H1 (cell line): ENCODE results near the gene C1QA. TPM values are rescaled to one million over a fixed set of nuclear protein-coding genes. Genes with fewer than 3 reads are reported as not detected.

Source experiments
- CTCF ChIA-PET: fragments of 300-600 bp; sonication (Branson Sonifier 250); formaldehyde crosslinking; loops from one replicate; lab custom pipeline; 2021; ENCODE audit not compliant: partially characterized antibody; lab: Charles Lee
- POLR2A ChIA-PET: fragments of 300-600 bp; sonication (Branson Sonifier 250); formaldehyde crosslinking; loops from one replicate; lab custom pipeline; 2021; ENCODE audit warnings: inconsistent platforms; ENCODE audit not compliant: partially characterized antibody; lab: Charles Lee
- DNase-seq, 2 experiments: peaks; one replicate each; pipeline versions ENCODE4 v3.0.0 to v3.0.0-alpha.2; 2010 to 2022; ENCODE audit warnings: low spot score in 2 of 2, low read depth in 1 of 2, mixed read lengths in 1 of 2
- FAIRE-seq: peaks from 2 replicates; lab custom pipeline; 2011; peaks lifted over from hg19 to GRCh38; lab: Jason Lieb, UNC
- H2AFZ ChIP-seq: 2 replicates; pipeline ENCODE4 v1.8.1; 2012; ENCODE audit warnings: low read length, inconsistent platforms
- H2AK5ac ChIP-seq: 2 replicates; pipeline ENCODE4 v1.6.1; 2013; ENCODE audit warnings: low read depth, low read length
- H2BK120ac ChIP-seq: replicated peaks from 2 replicates; pipeline ENCODE3; 2013; ENCODE audit warnings: low read depth, low read length, inconsistent platforms
- H2BK12ac ChIP-seq: 2 replicates; pipeline ENCODE4 v1.6.1; 2013; ENCODE audit warnings: low read depth, low read length
- H2BK15ac ChIP-seq: 2 replicates; pipeline ENCODE4 v1.6.1; 2013; ENCODE audit warnings: low read length
- H2BK20ac ChIP-seq: 2 replicates; pipeline ENCODE4 v1.6.1; 2013; ENCODE audit warnings: low read length
- H2BK5ac ChIP-seq: 2 replicates; pipeline ENCODE4 v1.6.1; 2013; ENCODE audit warnings: low read depth, low read length
- H3K14ac ChIP-seq: 2 replicates; pipeline ENCODE4 v1.6.1; 2013; ENCODE audit warnings: inconsistent platforms; ENCODE audit not compliant: insufficient read length
- H3K18ac ChIP-seq: 2 replicates; pipeline ENCODE4 v1.6.1; 2013; ENCODE audit warnings: low read length; ENCODE audit errors: extremely low read depth
- H3K23ac ChIP-seq: 2 replicates; pipeline ENCODE4 v1.6.1; 2013; ENCODE audit warnings: inconsistent platforms; ENCODE audit not compliant: insufficient read length
- H3K23me2 ChIP-seq: 2 replicates; pipeline ENCODE4 v1.6.1; 2013; ENCODE audit warnings: low read depth, low read length
- H3K27ac ChIP-seq: 2 replicates; pipeline ENCODE4 v1.6.1; 2011; ENCODE audit warnings: low read depth, low read length, inconsistent platforms
- H3K27me3 ChIP-seq, 4 experiments: replicated peaks in 1 of 4; 1 replicate in 1 of 4; 2 replicates in 3 of 4; pipeline versions ENCODE4 v1.6.1 to v1.8.1; 2011 to 2013; ENCODE audit warnings: low read length in 3 of 4, mild to moderate bottlenecking in 3 of 4, inconsistent platforms in 2 of 4, mixed read lengths in 2 of 4, moderate library complexity in 1 of 4; ENCODE audit not compliant: control insufficient read depth in 3 of 4, insufficient read depth in 3 of 4; ENCODE audit errors: extremely low read depth in 1 of 4
- H3K36me3 ChIP-seq, 4 experiments: 2 replicates each; pipeline versions ENCODE4 v1.6.1 to v1.8.1; 2011 to 2013; ENCODE audit warnings: mild to moderate bottlenecking in 4 of 4, low read length in 3 of 4, moderate library complexity in 2 of 4, control low read depth in 1 of 4, inconsistent platforms in 1 of 4; ENCODE audit not compliant: insufficient read depth in 4 of 4, control insufficient read depth in 2 of 4
- H3K4ac ChIP-seq: replicated peaks from 2 replicates; pipeline ENCODE3; 2013; ENCODE audit warnings: low read length, low read depth, mixed read lengths, inconsistent platforms; ENCODE audit not compliant: insufficient read length
- H3K4me1 ChIP-seq, 4 experiments: replicated peaks in 1 of 4; 1 replicate in 1 of 4; 2 replicates in 3 of 4; pipeline versions ENCODE4 v1.6.1 to v1.8.1; 2011 to 2013; ENCODE audit warnings: low read length in 3 of 4, inconsistent platforms in 2 of 4, mixed read lengths in 1 of 4; ENCODE audit not compliant: insufficient read depth in 4 of 4, control insufficient read depth in 3 of 4
- H3K4me2 ChIP-seq, 2 experiments: 2 replicates each; pipeline versions ENCODE4 v1.6.1 to v1.8.1; 2011 to 2013; ENCODE audit warnings: low read depth in 2 of 2, low read length in 2 of 2, control low read depth in 1 of 2, inconsistent platforms in 1 of 2, mild to moderate bottlenecking in 1 of 2; ENCODE audit not compliant: insufficient read depth in 1 of 2
- H3K4me3 ChIP-seq, 4 experiments: fragments of 200-600, 300-600 bp in 1 of 4; sonication (generic), shearing (Covaris generic), sonication (Bioruptor Twin) in 1 of 4; 2 replicates each; pipeline versions ENCODE4 v1.5.1 to v1.8.1; 2011 to 2016; ENCODE audit warnings: low read length in 4 of 4, low read depth in 3 of 4, control low read depth in 2 of 4, inconsistent platforms in 2 of 4, mild to moderate bottlenecking in 2 of 4, mixed read lengths in 1 of 4, moderate library complexity in 1 of 4; ENCODE audit not compliant: insufficient read depth in 2 of 4; ENCODE audit errors: extremely low read depth in 1 of 4
- H3K56ac ChIP-seq: replicated peaks from 2 replicates; pipeline ENCODE3; 2013; ENCODE audit warnings: low read depth, mild to moderate bottlenecking, mixed read lengths, low read length, inconsistent platforms; ENCODE audit not compliant: insufficient read length
- H3K79me1 ChIP-seq: 2 replicates; pipeline ENCODE4 v1.6.1; 2013; ENCODE audit warnings: low read depth, low read length, control low read depth
- H3K79me2 ChIP-seq, 2 experiments: 2 replicates each; pipeline versions ENCODE4 v1.6.1 to v1.8.1; 2012 to 2013; ENCODE audit warnings: low read length in 2 of 2, mild to moderate bottlenecking in 2 of 2, inconsistent platforms in 1 of 2; ENCODE audit not compliant: insufficient read depth in 2 of 2, control insufficient read depth in 1 of 2
- H3K9ac ChIP-seq, 4 experiments: replicated peaks in 1 of 4; 1 replicate in 1 of 4; 2 replicates in 3 of 4; pipeline versions ENCODE4 v1.6.1 to v1.8.1; 2011 to 2013; ENCODE audit warnings: low read depth in 3 of 4, low read length in 3 of 4, control low read depth in 2 of 4, mild to moderate bottlenecking in 2 of 4, moderate library complexity in 2 of 4, inconsistent platforms in 1 of 4; ENCODE audit errors: extremely low read depth in 1 of 4
- H3K9me3 ChIP-seq, 2 experiments: 2 replicates each; pipeline versions ENCODE4 v1.6.1 to v1.8.1; 2012 to 2013; ENCODE audit warnings: mild to moderate bottlenecking in 2 of 2, moderate library complexity in 2 of 2, control low read depth in 1 of 2, inconsistent platforms in 1 of 2, low read depth in 1 of 2, low read length in 1 of 2, mixed read lengths in 1 of 2; ENCODE audit not compliant: insufficient read depth in 2 of 2
- H4K20me1 ChIP-seq, 2 experiments: replicated peaks in 1 of 2; 2 replicates each; pipeline versions ENCODE3 to v1.8.1; 2011 to 2013; ENCODE audit warnings: inconsistent platforms in 2 of 2, low read length in 2 of 2, mild to moderate bottlenecking in 1 of 2; ENCODE audit not compliant: insufficient read depth in 2 of 2, control insufficient read depth in 1 of 2
- H4K5ac ChIP-seq: 2 replicates; pipeline ENCODE4 v1.6.1; 2013; ENCODE audit warnings: low read length, low read depth, mixed read lengths, inconsistent platforms; ENCODE audit not compliant: insufficient read length
- H4K8ac ChIP-seq: 2 replicates; pipeline ENCODE4 v1.8.0; 2013; ENCODE audit warnings: mild to moderate bottlenecking, moderate library complexity, low read length, inconsistent platforms; ENCODE audit not compliant: insufficient read depth; ENCODE audit errors: extremely low read depth
- H4K91ac ChIP-seq: replicated peaks from 2 replicates; pipeline ENCODE3; 2013; ENCODE audit warnings: low read length, mixed read lengths, inconsistent platforms; ENCODE audit not compliant: insufficient read length
- ATF2 ChIP-seq: IDR thresholded peaks from 2 replicates; pipeline ENCODE4 v1.6.1; 2012; ENCODE audit warnings: low read length, inconsistent platforms
- KDM1A ChIP-seq: fragments of 200-600, 300-600 bp; sonication (generic); IDR thresholded peaks from 2 replicates; pipeline ENCODE4 v1.7.1; 2016; ENCODE audit warnings: mild to moderate bottlenecking, low read length, borderline replicate concordance
- KDM5A ChIP-seq: fragments of 200-600 bp; IDR thresholded peaks from 2 replicates; pipeline ENCODE4 v1.7.1; 2012; ENCODE audit warnings: mild to moderate bottlenecking, low read length, inconsistent platforms, mixed read lengths
- NRF1 ChIP-seq: IDR thresholded peaks from 2 replicates; pipeline ENCODE4 v1.6.1; 2011; ENCODE audit warnings: mild to moderate bottlenecking, low read depth, low read length, improper control_type of control experiment
- PHF8 ChIP-seq: fragments of 200-600 bp; sonication (generic); conservative IDR thresholded peaks from 2 replicates; pipeline ENCODE4 v1.7.1; 2012; ENCODE audit warnings: low read depth, mild to moderate bottlenecking, inconsistent platforms, low read length, moderate library complexity
- POLR2A ChIP-seq, 2 experiments: IDR thresholded peaks; 1 replicate in 1 of 2; 2 replicates in 1 of 2; pipeline ENCODE4 v1.6.1; 2011; ENCODE audit warnings: low read depth in 2 of 2, low read length in 2 of 2, mild to moderate bottlenecking in 2 of 2; ENCODE audit errors: control extremely low read depth in 1 of 2
- POLR2AphosphoS5 ChIP-seq: IDR thresholded peaks from 2 replicates; pipeline ENCODE4 v1.6.1; 2011; ENCODE audit warnings: low read depth, low read length
- SIN3A ChIP-seq, 2 experiments: IDR thresholded peaks in 1 of 2; conservative IDR thresholded peaks in 1 of 2; 2 replicates each; pipeline ENCODE4 v1.6.1; 2011 to 2012; ENCODE audit warnings: low read length in 2 of 2, improper control_type of control experiment in 1 of 2, low read depth in 1 of 2, mild to moderate bottlenecking in 1 of 2
- SIX5 ChIP-seq: IDR thresholded peaks from 2 replicates; pipeline ENCODE4 v1.6.1; 2011; ENCODE audit warnings: mild to moderate bottlenecking, low read depth, low read length
- SP1 ChIP-seq: IDR thresholded peaks from 2 replicates; pipeline ENCODE4 v1.6.1; 2011; ENCODE audit warnings: low read depth, low read length
- TAF1 ChIP-seq: IDR thresholded peaks from 2 replicates; pipeline ENCODE4 v1.6.1; 2011; ENCODE audit warnings: mild to moderate bottlenecking, low read depth, low read length
- ZNF274 ChIP-seq: IDR thresholded peaks from 2 replicates; pipeline ENCODE4 v1.7.0; 2012; ENCODE audit warnings: low read length, borderline replicate concordance; ENCODE audit errors: extremely low read depth
- WGBS, 2 experiments: shearing (Covaris generic) in 1 of 2; methylation state at CpG; one replicate each; pipeline versions ENCODE4 v1.1.6 to v1.1.7; 2013 to 2015; ENCODE audit warnings: low lambda C conversion rate in 2 of 2, mixed read lengths in 2 of 2, inconsistent platforms in 1 of 2, low coverage in 1 of 2, missing lambda C conversion rate in 1 of 2; ENCODE audit not compliant: insufficient replicate concordance in 2 of 2, insufficient coverage in 1 of 2, insufficient read length in 1 of 2; ENCODE audit errors: extremely low coverage in 1 of 2, missing lambda C conversion rate in 1 of 2; 5-methylcytosine and 5-hydroxymethylcytosine counted together
- polyA plus RNA-seq, 7 experiments: library from polyadenylated mRNA; depleted of rRNA in 3 of 7; stranded (reverse) in 5 of 7; unstranded in 2 of 7; fragments of >200 nt in 5 of 7; fragments of 200-250 nt in 2 of 7; gene quantifications; 1 replicate in 5 of 7; 2 replicates in 1 of 7; 4 replicates in 1 of 7; pipeline versions ENCODE4 v1.2.1 to v1.2.3, GENCODE V29; 2011 to 2013; ENCODE audit warnings: missing spikeins in 2 of 7, mixed read lengths in 2 of 7
- total RNA-seq: library from RNA; stranded (reverse); fragmentation: NEBNext Ultra II Directional; extraction: Animal tissue kit (Norgen Biotek cat#: 25700); gene quantifications from 2 replicates; pipeline ENCODE4 v1.2.1, GENCODE V29; 2021

C1QA gene
- total and polyA plus RNA-seq, 2 of the 8 experiments (the other 6 are each of a cell fraction or from before 2014, with no cell fraction given), result not detected

DNA sequence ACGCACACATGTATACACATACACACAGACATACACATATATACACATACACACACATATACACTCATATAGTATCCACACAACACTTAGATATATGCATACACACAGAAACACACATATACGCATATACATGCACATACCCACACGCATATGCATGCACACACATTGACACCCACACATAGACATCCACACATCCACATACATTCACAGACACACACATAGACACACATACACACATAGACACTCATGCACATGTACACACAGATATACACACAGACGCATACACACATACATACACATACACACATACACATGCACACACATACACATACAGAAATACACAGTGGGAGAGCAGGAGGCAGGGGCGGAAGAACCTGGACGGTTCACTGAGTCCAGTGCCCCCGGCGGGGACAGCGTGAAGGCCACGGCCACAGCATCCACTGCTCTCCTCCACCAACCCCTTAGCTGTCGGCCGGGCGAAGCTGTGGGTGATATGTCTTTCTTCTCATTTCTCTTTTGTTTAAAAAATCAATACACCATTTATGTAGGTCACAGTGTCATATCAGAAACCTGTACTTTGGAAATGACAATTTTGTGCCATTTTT, 13.8 kb downstream of the C1QA start:
- Histone ChIP-seq H3K4me3 (no peak overlapping the region), H3K9me3 (no peaks in the 10 kb centered on the region), H2BK5ac (no peak overlapping the region), H4K20me1 (peaks cover 0 to 3% of the 10 kb centered on the region in 2 experiments), H3K36me3 (no peaks in the 10 kb centered on the region), H3K18ac (no peak overlapping the region), H3K4me1 (no peaks in the 10 kb centered on the region; a peak in 1 of 7 replicates), H3K9ac (no peak overlapping the region), H3K4ac (no peak overlapping the region), H4K5ac (no peak overlapping the region), H3K27ac (no peak overlapping the region), H3K23me2 (no peaks in the 10 kb centered on the region; the same call in 1 of the 2 replicates), H3K23ac (no peak overlapping the region), H2BK120ac (no peak overlapping the region), H3K4me2 (no peak overlapping the region), H4K91ac (no peak overlapping the region), H2BK15ac (no peak overlapping the region), H2AK5ac (no peak overlapping the region), H3K79me2 (no peaks in the 10 kb centered on the region), H4K8ac (peak overlapping the region; percentile 35; the same call in 1 of the 2 replicates), H3K56ac (no peak overlapping the region), H2AFZ (no peak overlapping the region), H3K79me1 (no peaks in the 10 kb centered on the region), H2BK12ac (no peak overlapping the region), H2BK20ac (no peak overlapping the region), H3K27me3 (no peaks in the 10 kb centered on the region; a peak in 1 of 7 replicates), H3K14ac (no peak overlapping the region)
- POLR2A ChIA-PET, result interaction anchor here (0.6 kb wide), 1 partner anchor 55 kb away, joined by 3 read pairs; no protein-coding TSS in a partner anchor
- DNase-seq, result no peak
- CTCF ChIA-PET, result interaction anchor here (0.8 to 1.4 kb wide), 3 partner anchors 16 to 122 kb away, joined by 3 to 4 read pairs (median 3); no protein-coding TSS in a partner anchor
- WGBS, 2 experiments, result 94% methylated on average over 13 of the region's 13 CpGs; no CpG with 5 or more reads in 1 of the 2 experiments
- no peak for FAIRE-seq
- TF ChIP-seq KDM1A (no peak), POLR2AphosphoS5 (no peak), ATF2 (no peak), NRF1 (no peak), ZNF274 (no peak), POLR2A (IDR thresholded peaks at IDR 0.05; ENCODE audit: control extremely low read depth in 1 of 2, low read depth in 2 of 2, low read length in 2 of 2) (no peak), SP1 (no peak), KDM5A (no peak), SIX5 (no peak), TAF1 (no peak), PHF8 (no peak), SIN3A (conservative IDR thresholded peaks at IDR 0.05 in 1 of 2, IDR thresholded peaks at IDR 0.05 in 1 of 2; ENCODE audit: low read depth in 1 of 2, low read length in 2 of 2) (no peak)
